ENCODE data around the gene REEP1. TPM values are rescaled to one million over a fixed set of nuclear protein-coding genes. Genes with fewer than 3 reads are reported as not detected.
"Not testable (repeated sequence)": the region's sequence is repeated elsewhere in the genome, so short reads cannot be mapped to it uniquely, and the experiment has no call there.

REEP1 gene
- total RNA-seq, 1 experiment from 2014 or later: 7.8 TPM

DNA sequence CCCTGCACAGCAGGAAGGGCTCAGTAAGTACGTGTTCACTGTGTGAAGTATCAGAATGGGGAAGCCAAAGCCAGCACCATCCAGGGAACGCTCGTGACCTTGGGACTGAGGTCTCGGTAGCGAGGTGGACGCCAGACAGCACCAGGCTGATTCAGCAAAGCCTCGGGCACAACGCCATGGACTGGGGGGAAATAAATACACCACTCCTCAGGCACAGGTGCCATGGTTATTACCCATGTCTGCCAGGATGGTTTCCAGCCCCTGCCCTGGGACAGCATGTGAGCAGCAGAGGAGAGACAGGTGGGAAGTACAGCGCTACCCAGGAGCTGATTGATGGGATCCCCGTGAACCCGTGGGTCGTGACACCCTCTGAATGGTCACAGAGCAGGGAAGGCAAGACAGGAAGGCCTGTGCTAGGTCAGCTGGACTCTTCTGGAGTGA lies 53.0 kb downstream of the REEP1 start:
- DNase-seq (ENCODE audit: low spot score): no peak

DNA sequence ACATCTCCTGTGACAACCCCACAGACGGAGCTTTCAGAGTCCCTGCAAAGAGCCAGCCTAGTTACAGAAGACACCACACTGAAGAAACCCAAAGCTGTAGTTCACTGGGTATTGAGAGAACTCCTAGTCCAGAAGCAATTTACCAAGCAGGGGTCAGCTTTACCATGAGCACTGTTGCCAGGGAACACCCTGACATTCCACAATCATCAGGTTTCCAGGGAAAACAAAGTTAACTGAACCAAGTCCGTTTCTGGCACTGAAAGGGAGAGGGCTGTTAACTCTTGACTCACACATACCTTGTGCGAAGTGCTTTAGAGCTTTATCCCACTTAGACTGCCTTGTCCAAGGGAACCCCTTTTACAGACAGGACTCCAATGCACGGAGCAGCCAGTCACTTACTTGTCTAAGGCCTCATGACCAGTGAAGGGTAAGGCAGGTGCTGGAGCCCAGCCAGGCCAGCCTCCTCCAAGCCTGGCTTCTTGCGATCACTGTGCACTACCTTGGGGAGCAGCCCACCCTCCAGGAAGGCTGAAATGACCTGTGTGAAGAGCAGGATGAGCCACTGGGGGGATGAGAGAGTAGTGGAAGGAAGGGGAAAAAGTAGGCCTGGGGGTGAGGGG lies 53.9 kb downstream of the REEP1 start:
- no peak for DNase-seq (ENCODE audit: low spot score)

DNA sequence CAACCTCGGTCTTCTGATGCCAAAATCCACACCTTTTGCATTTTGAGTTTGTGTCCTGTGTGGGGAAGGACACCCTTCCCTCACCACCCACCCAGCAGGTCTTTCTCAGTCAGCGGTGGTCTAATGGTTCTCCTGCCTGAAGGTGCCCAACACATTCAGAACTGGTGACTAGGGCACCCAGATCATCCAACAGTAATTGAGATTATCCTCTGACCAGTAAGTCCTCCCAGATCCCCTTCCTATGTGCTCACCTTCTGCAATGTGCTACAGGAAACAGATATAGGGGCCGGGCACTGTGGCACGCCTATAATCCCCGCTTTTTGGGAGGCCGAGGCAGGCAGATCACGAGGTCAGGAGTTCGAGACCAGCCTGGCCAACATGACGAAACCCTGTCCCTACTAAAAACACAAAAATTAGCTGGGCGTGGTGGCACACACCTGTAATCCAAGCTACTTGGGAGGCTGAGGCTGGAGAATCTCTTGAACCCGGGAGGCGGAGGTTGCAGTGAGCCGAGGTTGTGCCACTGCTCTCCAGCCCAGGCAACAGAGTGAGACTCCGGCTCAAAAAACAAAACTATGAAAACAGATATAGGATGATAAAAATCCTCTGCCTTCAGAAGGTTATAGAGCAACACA lies 56.2 kb downstream of the REEP1 start:
- DNase-seq (ENCODE audit: low spot score): no peak

DNA sequence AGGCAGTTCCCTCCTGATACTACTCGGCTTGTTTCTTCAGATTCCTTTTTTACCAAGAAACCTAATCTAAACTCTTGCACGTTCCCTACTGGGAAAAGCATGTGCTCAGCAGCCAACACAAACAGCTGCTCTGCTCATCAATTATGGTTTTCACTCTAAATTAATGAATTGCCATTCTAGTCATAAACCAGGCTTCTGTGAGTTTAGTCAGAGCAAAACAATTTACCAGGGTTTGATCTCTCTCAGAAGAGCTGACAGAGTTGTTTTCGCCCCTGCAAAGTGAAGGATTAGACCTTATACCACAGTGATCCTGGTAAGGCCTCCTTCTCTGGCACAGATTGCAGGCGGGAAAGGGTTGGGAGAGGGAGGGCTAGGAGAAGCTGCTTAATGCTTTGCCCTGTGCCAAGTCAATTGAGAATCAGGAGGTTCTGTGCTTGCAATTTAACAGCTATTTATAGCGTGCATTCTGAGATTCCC lies 57.2 kb downstream of the REEP1 start:
- peak; percentile 36 for DNase-seq (ENCODE audit: low spot score)

DNA sequence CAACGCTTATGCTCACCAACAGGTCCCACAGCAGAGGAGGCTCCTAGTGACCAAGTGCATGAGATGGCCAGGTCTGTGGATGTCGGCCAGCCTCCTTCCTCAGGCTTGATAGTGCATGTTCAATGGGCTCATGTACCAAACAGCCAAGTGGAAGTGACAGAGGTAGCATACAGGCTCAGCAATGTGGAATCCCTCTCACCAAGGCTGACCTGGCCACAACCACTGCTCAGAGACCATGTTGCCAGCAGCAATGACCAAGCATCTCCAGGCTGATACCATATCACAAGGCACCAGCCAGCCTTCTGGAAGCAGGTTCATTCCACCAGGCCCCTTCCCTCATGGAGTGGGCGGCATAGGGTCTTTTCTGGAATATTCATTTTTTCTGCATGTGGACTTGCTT lies 61.5 kb downstream of the REEP1 start:
- DNase-seq (ENCODE audit: low spot score): no peak

DNA sequence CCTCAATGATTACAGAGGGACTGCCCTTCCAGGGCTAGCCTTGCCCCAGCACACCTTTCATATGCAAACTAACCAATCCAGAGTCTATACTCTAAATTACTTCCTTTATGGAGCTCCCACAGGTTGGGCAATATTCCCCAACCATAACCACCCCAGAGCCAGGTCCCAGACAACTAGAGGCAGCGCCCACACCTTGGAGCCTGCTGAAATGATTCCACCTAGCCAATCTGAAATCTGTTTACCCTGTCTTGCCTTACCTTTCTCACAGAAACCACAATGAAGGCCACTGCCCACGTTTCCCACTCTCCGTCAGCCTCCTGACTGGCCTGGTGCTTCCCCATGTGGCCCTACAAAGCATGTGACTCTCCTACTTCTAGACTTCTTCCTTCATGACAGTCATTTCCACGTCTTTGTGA lies 62.0 kb downstream of the REEP1 start:
- no peak for DNase-seq (ENCODE audit: low spot score)

DNA sequence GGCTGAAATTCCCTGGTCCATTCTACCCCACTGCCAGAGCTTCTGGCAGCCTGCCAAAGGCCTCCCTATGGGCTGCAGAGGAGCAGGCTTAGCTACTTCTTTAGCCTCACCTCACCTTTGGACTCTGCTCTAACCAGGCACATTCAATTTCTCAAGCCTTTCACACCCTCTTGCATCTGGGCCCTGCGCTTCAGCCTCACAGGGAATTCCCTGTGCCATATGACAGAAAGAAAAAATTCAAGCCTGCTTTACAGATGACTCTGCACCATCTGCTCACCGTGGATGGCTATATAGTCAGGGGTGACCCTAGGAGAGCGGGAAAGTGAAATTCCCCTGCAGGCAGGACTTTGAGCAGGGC lies 62.5 kb downstream of the REEP1 start:
- no peak for DNase-seq (ENCODE audit: low spot score)

DNA sequence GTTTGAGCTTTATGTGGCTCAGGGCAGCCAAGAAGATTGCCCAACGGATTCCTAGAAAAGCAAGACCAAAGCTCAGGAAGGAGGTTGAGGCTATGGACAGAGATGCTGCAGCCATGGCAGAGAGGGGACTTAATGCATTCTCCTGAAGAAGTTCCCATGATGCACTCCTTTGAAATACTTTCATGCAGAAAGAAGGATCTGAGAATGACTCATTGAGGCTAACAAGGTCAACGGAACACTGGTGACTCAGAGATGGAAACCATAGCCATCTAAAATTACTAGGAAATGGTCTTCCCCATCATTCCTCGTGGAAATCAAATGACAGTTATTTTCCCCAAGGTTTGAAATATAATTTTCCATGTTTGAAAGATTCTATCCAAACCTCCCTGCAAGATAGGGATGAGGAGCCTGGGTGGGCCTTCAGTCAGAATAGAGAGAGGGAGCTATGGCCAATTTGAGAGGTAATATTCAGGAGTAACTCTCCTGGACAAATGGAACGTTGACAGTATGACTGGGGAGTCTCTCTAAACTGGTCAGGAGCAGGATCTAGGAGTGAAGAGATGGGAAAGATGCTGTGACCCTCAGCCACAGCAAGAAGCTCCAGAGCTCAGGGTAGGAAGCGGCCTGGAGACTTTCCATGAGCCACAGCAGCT lies 63.0 kb downstream of the REEP1 start:
- peak; percentile 92 for DNase-seq (ENCODE audit: low spot score)

DNA sequence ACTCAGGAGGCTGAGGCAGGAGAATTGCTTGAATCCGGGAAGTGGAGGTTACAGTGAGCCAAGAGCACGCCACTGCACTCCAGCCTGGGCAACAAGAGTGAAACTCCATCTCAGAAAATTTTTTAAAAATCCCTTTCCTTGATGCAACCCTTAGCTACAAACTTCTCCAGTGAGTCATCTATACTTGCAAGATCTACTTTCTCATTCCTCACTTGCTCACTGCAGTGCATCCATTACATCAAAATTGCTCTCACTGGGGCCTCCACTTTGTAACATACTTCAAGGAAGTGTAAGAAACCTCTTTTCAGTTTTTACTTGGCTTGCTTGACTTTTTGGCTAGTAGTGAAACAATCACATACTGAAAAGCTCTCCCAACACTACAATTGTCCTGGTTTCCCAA lies 65.3 kb downstream of the REEP1 start:
- DNase-seq (ENCODE audit: low spot score): no peak

DNA sequence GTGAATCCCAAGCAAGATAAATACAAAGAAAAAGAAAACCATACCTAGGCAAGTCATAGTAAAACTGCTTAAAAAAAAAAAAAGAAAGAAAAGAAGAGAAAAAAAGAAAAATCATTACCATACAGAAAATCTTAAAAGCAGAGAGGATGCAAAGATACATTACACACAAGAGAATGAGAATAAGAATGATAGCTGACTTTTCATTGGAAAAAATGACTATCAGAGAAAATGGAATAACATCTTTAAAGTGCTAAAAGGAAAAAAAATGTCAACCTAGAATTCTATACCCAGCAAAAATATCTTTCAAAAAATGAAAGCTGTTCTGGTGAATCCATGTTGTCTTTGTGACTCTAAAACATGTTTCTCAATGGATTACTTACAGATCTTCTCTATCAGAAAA lies 66.2 kb downstream of the REEP1 start:
- no peak for DNase-seq (ENCODE audit: low spot score)

DNA sequence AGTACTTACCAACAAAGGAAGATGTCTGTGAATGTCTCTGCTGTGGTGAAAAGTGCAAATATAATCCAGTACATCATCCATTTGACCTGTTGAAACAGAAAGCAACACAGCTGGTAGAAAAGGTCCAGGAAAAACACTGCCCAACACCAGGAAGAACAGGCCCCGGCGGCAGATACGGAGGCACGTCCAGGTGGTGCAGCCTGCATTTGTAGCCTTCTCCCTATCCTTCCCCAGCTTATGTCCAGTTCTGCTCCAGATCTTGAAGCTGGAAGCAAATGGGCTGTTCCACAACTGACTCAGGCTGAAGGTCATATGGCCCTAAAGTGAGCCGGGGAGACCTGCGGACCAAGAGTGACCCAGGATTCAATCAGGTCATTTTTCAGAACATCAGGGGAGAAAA lies 73.5 kb downstream of the REEP1 start:
- no peak for DNase-seq (ENCODE audit: low spot score)

DNA sequence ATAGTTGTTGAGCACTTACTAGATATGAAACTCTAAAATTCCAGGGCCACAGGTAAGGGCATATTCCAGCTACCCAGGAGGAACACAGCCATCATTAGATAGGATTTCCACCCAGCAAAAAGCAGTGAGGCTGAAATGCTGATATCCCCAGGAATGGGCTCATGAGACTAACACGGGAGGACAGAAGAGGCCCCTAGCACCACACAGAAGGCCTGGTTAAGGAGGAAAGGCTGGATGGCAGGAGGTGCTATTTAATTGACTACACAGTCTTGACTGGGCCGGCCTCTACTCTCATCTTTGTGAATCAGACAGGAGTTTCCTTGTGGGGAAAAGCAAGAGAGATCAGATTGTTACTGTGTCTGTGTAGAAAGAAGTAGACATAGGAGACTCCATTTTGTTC lies 76.4 kb downstream of the REEP1 start:
- DNase-seq (ENCODE audit: low spot score): no peak

DNA sequence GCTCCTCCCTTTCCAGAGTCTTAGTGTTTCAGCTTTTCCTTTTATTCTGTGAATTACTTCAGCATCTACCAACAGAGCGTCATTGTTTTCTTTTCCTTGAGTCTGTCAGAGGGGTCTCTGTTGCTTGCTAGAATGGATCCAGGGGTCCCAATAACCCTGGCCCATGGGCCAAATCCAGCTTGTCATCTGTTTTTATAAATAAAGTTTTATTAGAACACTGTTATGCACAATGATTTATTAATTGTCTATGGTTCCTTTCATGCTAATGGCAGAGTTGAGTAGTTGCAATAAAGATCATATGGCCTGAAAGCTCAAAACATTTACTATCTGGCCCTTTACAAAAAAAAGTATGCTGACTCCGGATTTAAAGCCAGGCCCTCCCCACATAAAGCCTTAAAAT lies 79.3 kb downstream of the REEP1 start:
- DNase-seq (ENCODE audit: low spot score): no peak

DNA sequence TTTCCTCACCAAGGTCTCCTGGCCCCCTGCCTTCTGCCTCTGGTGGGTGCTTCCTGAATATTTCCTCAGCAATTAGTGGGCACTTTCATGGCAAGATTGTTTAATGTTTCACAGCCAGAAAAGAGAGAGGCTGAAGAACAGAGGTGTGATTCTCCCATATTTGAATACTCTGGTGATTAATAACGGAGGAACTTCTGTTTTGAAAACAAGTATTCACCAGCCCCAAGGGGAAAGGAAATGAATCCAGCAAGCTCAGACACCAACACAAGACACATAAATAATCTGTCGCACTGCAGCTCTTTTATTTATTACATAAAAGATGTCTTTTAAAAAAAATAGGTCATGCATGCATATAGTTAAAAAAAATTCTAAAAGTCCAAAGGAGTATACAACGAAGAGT lies 80.4 kb downstream of the REEP1 start:
- no peak for DNase-seq (ENCODE audit: low spot score)

DNA sequence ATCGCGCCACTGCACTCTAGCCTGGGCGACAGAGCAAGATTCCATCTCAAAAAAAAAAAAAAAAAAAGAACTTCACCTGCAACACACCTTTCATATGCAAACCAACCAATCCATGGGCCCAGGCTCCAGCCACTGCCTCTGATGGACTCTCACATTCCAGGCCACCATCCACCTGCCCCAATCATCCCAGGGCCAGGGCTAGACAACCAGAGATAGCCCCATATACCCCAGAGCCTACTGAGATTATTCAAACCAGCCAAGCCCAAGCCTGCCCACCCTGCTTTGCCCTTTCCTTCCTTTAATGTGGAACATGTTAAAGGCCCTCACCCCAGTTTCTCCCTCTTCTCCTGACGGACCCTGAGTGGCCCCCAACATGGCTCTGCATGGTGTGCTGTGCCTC lies 81.1 kb downstream of the REEP1 start:
- no peak for DNase-seq (ENCODE audit: low spot score)

DNA sequence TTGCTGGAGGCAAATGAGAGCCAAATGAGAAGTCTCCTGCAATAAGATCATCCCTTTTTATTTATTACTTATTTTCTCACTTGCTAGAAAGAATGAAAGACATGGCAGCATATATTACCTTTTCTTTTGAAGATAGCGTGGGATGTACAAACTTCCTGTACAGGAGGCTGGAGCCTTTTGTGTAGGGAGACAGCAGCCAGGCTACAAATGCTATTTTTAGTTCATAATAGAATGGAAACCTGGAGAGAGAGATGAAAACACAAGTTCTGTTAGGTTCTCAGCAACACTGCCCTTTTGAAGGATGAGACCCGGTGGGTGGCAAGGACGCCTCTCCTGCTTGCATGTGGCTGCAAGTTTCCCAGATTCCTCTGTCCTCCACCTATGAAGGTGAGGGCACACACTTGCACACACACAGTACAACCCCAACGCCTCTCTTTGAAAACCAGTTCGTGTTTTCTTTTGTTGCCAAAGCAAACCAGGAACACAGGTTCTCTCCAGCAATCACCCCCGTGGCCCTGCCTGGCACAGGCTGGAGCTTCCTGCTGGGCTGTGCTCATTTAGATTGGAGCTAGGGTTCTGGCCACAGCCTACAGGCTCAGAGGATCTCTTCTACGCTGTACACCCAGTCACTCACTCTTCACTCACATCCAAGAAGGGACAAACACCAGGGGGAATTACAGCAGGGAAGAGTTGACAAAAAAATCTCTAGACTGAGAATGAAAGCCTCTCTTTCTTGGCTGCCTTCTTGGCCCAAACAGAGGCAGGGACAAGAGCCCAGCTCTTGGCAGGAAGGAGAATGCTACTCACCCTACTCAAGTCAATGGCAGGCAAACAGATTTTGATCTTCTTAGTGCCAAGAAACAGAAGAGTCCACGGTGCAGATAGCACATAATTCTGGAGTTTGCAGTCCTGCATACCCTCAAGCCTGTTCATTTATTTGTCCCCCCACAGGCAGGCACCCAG lies 82.6 kb downstream of the REEP1 start:
- DNase-seq (ENCODE audit: low spot score): no peak

DNA sequence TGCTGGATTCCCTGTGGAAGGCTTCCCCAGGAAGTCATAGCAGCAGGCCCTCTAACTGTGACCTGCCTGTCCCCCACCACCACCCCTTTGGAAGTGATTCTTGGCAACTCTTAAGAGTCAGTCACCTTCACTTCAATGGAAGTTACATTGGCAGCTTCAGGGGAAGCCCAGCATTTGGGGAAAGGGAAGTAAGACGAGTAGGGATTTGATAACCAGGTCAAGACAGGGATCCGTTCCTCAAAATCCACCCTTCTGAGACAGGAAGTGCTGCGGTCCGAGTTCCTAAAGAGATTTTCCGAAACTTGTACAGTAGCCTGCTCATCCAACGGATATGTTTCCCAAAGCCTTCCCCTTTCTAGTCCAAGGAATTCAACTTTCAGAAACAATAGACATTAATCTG lies 84.0 kb downstream of the REEP1 start:
- no peak for DNase-seq (ENCODE audit: low spot score)

DNA sequence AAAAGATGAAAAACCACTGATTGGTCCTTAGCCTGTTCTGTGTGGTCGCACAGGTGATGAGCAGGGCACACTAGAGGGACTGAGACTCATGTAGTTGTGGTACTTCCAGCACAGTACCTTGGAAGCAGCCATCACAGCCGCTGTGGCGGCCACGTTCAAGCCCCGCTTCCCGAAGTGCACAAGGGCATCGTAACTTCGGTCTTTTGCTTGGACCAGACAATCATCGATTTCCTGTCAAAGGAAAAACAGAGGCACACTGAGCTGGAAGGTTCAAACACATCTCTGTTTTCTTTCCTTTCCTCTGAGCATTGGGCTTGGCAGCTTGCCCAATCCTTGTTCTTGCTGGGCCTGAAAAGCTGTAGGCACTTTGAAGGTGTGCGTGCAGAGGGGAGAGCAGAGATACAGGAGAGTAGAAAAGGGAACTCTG lies 85.6 kb downstream of the REEP1 start:
- DNase-seq (ENCODE audit: low spot score): no peak

DNA sequence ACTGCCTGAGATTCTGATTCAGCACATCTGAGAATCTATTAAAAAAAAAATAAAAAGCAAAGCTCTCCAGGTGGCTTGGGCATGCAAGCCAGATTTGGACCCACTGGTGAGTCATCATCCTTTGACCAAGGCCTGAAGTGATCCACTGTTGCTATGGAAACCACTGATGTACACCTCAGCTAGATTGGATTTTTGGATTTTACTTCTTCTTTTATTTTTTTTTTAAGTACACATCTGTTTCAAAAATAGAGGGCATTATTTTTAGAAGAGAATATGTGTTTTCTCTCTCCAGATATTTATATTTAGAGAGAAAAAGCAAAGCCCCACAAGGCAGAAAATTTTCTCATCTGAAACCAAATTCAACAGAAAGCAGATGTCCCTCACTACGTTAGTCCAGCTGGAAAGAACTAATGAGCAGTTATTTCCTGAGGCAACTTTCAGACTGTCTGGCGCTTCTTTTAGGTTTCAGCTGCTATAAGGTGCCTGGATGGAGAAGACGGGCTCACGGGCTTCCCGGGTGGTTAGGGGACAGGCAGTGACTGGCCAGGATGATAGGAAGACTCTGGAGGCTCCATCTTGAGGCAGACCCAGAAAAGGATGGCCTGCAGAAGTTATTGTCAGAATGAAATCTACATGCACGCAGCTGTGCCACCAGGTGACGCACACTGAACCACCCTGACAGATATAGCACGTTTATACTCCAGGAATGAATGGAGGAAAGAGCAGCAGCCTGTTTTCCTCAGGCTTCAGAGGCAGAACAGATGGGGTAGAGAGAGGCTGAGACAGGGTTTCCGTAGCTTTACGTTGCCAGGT lies 87.6 kb downstream of the REEP1 start:
- peak; percentile 88 for DNase-seq (ENCODE audit: low spot score)

DNA sequence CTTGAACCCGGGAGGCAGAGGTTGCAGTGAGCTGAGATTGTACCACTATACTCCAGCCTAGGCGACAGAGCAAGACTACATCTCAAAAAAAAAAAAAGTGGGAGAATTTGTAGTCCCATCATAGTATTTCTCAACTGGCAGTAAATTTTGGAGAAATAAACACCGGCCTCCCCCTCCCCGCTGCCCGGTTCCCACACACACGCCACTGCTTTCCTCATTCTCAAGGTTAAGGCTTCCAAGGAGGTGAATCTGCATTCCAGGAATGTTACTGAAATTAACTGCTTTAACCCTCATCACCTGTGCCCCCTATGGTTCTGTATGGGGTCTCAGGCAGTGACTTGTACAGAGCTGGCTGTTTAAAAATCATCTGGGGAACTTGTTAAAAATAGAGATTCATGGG lies 88.2 kb downstream of the REEP1 start:
- DNase-seq (ENCODE audit: low spot score): no peak

DNA sequence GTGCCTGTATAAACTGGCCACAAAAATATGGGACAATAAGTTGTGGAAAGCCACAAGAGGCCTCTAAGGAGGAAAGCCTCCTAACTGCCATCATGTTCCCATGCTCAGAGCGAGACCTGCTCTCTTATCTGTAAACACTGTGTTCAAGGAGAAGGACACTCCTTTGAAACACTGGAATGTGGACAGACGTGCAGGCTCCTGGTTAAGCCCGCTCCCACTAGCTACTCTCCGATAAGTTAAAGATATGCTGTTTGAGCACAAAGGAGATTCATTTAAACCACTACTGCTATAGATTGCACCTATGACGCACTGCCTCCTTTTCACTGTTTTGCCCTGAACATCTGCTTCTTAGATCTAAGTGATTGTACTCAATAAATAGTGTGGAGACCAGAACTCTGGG lies 92.2 kb downstream of the REEP1 start:
- DNase-seq (ENCODE audit: low spot score): not testable (repeated sequence)
